ENCODE results near the gene KIAA1217. TPM values are rescaled to one million over a fixed set of nuclear protein-coding genes. Genes with fewer than 3 reads are reported as not detected.

KIAA1217 gene
- total and polyA plus RNA-seq, 2 of the 8 experiments (the other 6 are each of a cell fraction or from before 2014, with no cell fraction given): 4.5 to 15.6 TPM

- no peak for TF ChIP-seq NANOG (IDR thresholded peaks at IDR 0.05; ENCODE audit: insufficient read depth, low read depth, low read length, poor library complexity, severe bottlenecking)
These were observed 132.4 kb downstream of the KIAA1217 start (continued) for GRCh38 chr10:24341371-24341770.

Measured in H1 (cell line).